IMR-90 (cell line): Measurements from ENCODE around the gene SEBOX. TPM values are rescaled to one million over a fixed set of nuclear protein-coding genes. Genes with fewer than 3 reads are reported as not detected.
A peak's percentile ranks its signal among the peaks of the same experiment; 100 is the strongest.

Experiments used
- ATAC-seq: fragments of 200-7000 bp; cut with Tn5 transposase; 2 replicates; pipeline ENCODE4 v1.9.1; 2020; ENCODE audit warnings: low read depth, mild to moderate bottlenecking, moderate library complexity
- BruUV-seq: library from RNA; stranded (reverse); fragments of 400-500 nt; replicated peaks from 2 replicates; lab custom pipeline; 2021; lab: Mats Ljungman, UMichigan
- CTCF ChIA-PET: fragments of 300-600 bp; formaldehyde crosslinking; extraction: SDS; loops from one replicate; lab custom pipeline; 2021; ENCODE audit warnings: antibody characterized with exemption; lab: Yijun Ruan, JAX
- POLR2A ChIA-PET: fragments of 300-600 bp; sonication (Branson Sonifier 250); formaldehyde crosslinking; loops from one replicate; lab custom pipeline; 2022; ENCODE audit warnings: antibody characterized with exemption; ENCODE audit not compliant: unreplicated experiment; lab: Charles Lee
- DNase-seq: peaks from one replicate; pipeline ENCODE4 v3.0.0; 2013
- H2AFZ ChIP-seq: replicated peaks from 2 replicates; pipeline ENCODE3; 2013; ENCODE audit warnings: low read length, mild to moderate bottlenecking; ENCODE audit not compliant: poor library complexity
- H2AK5ac ChIP-seq: 2 replicates; pipeline ENCODE4 v1.6.1; 2013; ENCODE audit warnings: low read depth, low read length, inconsistent platforms
- H2AK9ac ChIP-seq: replicated peaks from 2 replicates; pipeline ENCODE3; 2013; ENCODE audit warnings: mild to moderate bottlenecking, low read depth, low read length, moderate library complexity; ENCODE audit not compliant: poor library complexity
- H2BK120ac ChIP-seq: 2 replicates; pipeline ENCODE4 v1.6.1; 2013; ENCODE audit warnings: low read depth, low read length, inconsistent platforms
- H2BK15ac ChIP-seq: 3 replicates; pipeline ENCODE4 v1.6.1; 2013; ENCODE audit warnings: low read depth, low read length, inconsistent platforms
- H2BK20ac ChIP-seq: 2 replicates; pipeline ENCODE4 v1.6.1; 2013; ENCODE audit warnings: low read depth, mild to moderate bottlenecking, inconsistent platforms, low read length, moderate library complexity
- H2BK5ac ChIP-seq: 2 replicates; pipeline ENCODE4 v1.6.1; 2013; ENCODE audit warnings: mild to moderate bottlenecking, low read depth, low read length, inconsistent platforms; ENCODE audit not compliant: poor library complexity, severe bottlenecking
- H3K14ac ChIP-seq: replicated peaks from 2 replicates; pipeline ENCODE4 v1.6.1; 2013; ENCODE audit warnings: low read depth, low read length, inconsistent platforms
- H3K18ac ChIP-seq: 2 replicates; pipeline ENCODE4 v1.6.1; 2013; ENCODE audit warnings: low read depth, low read length, control low read depth
- H3K23ac ChIP-seq: 2 replicates; pipeline ENCODE4 v1.6.1; 2013; ENCODE audit warnings: low read depth, low read length, inconsistent platforms
- H3K27ac ChIP-seq: 2 replicates; pipeline ENCODE4 v1.5.1; 2013; ENCODE audit warnings: mild to moderate bottlenecking, control low read depth, low read length; ENCODE audit not compliant: insufficient read depth
- H3K27me3 ChIP-seq: 2 replicates; pipeline ENCODE4 v1.6.1; 2013; ENCODE audit warnings: low read length; ENCODE audit not compliant: control insufficient read depth, insufficient read depth
- H3K36me3 ChIP-seq: 2 replicates; pipeline ENCODE4 v1.6.1; 2013; ENCODE audit warnings: low read length, mixed read lengths; ENCODE audit not compliant: control insufficient read depth, insufficient read depth
- H3K4ac ChIP-seq: 2 replicates; pipeline ENCODE4 v1.6.1; 2013; ENCODE audit warnings: low read depth, low read length, inconsistent platforms
- H3K4me1 ChIP-seq: 2 replicates; pipeline ENCODE4 v1.6.1; 2013; ENCODE audit warnings: low read length, mixed read lengths; ENCODE audit not compliant: control insufficient read depth, insufficient read depth
- H3K4me2 ChIP-seq: 2 replicates; pipeline ENCODE4 v1.6.1; 2013; ENCODE audit warnings: low read depth, mild to moderate bottlenecking, control low read depth, low read length, moderate library complexity
- H3K4me3 ChIP-seq: 2 replicates; pipeline ENCODE4 v1.5.1; 2013; ENCODE audit warnings: low read depth, mild to moderate bottlenecking, control low read depth, low read length, moderate library complexity; ENCODE audit not compliant: insufficient read depth
- H3K56ac ChIP-seq: 2 replicates; pipeline ENCODE4 v1.6.1; 2013; ENCODE audit warnings: low read length, inconsistent platforms; ENCODE audit not compliant: insufficient read depth; ENCODE audit errors: extremely low read depth
- H3K79me1 ChIP-seq, 2 experiments: 2 replicates each; pipeline ENCODE4 v1.6.1; 2013; ENCODE audit warnings: low read length in 2 of 2, inconsistent platforms in 1 of 2, low read depth in 1 of 2
- H3K9ac ChIP-seq: 2 replicates; pipeline ENCODE4 v1.6.1; 2013; ENCODE audit warnings: low read depth, low read length, control low read depth
- H3K9me1 ChIP-seq: 2 replicates; pipeline ENCODE4 v1.6.1; 2013; ENCODE audit warnings: low read length, inconsistent platforms; ENCODE audit not compliant: insufficient read depth
- H3K9me3 ChIP-seq: 2 replicates; pipeline ENCODE4 v1.6.1; 2013; ENCODE audit warnings: low read length; ENCODE audit not compliant: control insufficient read depth, insufficient read depth
- H4K20me1 ChIP-seq: 2 replicates; pipeline ENCODE4 v1.6.1; 2013; ENCODE audit warnings: low read length, inconsistent platforms; ENCODE audit not compliant: insufficient read depth
- H4K5ac ChIP-seq: 2 replicates; pipeline ENCODE4 v1.6.1; 2013; ENCODE audit warnings: mild to moderate bottlenecking, low read depth, low read length, control low read depth
- H4K8ac ChIP-seq, 2 experiments: 2 replicates each; pipeline ENCODE4 v1.6.1; 2013; ENCODE audit warnings: low read depth in 2 of 2, low read length in 2 of 2, control low read depth in 1 of 2, inconsistent platforms in 1 of 2
- H4K91ac ChIP-seq: 2 replicates; pipeline ENCODE4 v1.6.1; 2013; ENCODE audit warnings: low read depth, low read length, inconsistent platforms; ENCODE audit not compliant: insufficient read depth
- BHLHE40 ChIP-seq: fragments of 150-350 bp; IDR thresholded peaks from 2 replicates; pipeline ENCODE4 v1.6.1; 2016; ENCODE audit warnings: mild to moderate bottlenecking, low read depth, low read length
- FOS ChIP-seq: fragments of 150-350 bp; IDR thresholded peaks from 2 replicates; pipeline ENCODE4 v1.6.1; 2016; ENCODE audit warnings: low read depth, low read length
- MAFK ChIP-seq: IDR thresholded peaks from 2 replicates; pipeline ENCODE4 v1.6.1; 2012; ENCODE audit warnings: low read depth, low read length, improper control_type of control experiment
- MAZ ChIP-seq: IDR thresholded peaks from 2 replicates; pipeline ENCODE4 v1.6.1; 2012; ENCODE audit warnings: low read depth, mild to moderate bottlenecking, low read length, improper control_type of control experiment, moderate library complexity, borderline replicate concordance
- RAD21 ChIP-seq: IDR thresholded peaks from 2 replicates; pipeline ENCODE4 v1.6.1; 2012; ENCODE audit warnings: low read length, improper control_type of control experiment
- WGBS, 2 experiments: methylation state at CpG; one replicate each; pipeline versions ENCODE4 v1.1.5 to v1.1.7; 2013; ENCODE audit warnings: missing lambda C conversion rate in 2 of 2; ENCODE audit not compliant: insufficient read length in 1 of 2; ENCODE audit errors: extremely low coverage in 2 of 2; 5-methylcytosine and 5-hydroxymethylcytosine counted together
- dilution Hi-C: fragments of 300-500 bp; cut with HindIII; formaldehyde crosslinking; loops from one replicate; pipeline ENCODE4 v1.14.3; 2018; ENCODE audit warnings: low sequenced_read_pairs; ENCODE audit not compliant: unreplicated experiment
- in situ Hi-C: fragments of 300-500 bp; cut with MboI; formaldehyde crosslinking; loops from 3 replicates; pipeline ENCODE4 v1.14.3; 2019; ENCODE audit warnings: low sequenced_read_pairs, inconsistent platforms, mixed read lengths
- intact Hi-C: fragments of 100-400 bp; cut with micrococcal nuclease; formaldehyde crosslinking; loops from 2 replicates; pipeline ENCODE4 v1.10.0; 2022
- polyA plus RNA-seq, 3 experiments: library from polyadenylated mRNA; depleted of rRNA; stranded (reverse); fragments of >200 nt; gene quantifications; 2 replicates each; pipeline ENCODE4 v1.2.3, GENCODE V29; 2012; ENCODE audit warnings: low replicate concordance in 1 of 3
- total RNA-seq: library from RNA; depleted of rRNA; stranded (reverse); fragments of >200 nt; gene quantifications from 2 replicates; pipeline ENCODE4 v1.2.3, GENCODE V29; 2012
- TF ChIP-seq, protein P1 (sequence below): conservative IDR thresholded peaks from 2 replicates; pipeline ENCODE4 v1.5.1; 2012; ENCODE audit warnings: mild to moderate bottlenecking, low read depth, low read length, improper control_type of control experiment
- TF ChIP-seq, protein P2 (sequence below): fragments of 150-350 bp; IDR thresholded peaks from 2 replicates; pipeline ENCODE4 v1.6.1; 2017; ENCODE audit warnings: mild to moderate bottlenecking, antibody characterized with exemption, low read length, low read depth

Gene SEBOX
- total and polyA plus RNA-seq, 2 of the 4 experiments (the other 2 are of a cell fraction) = not detected

GRCh38 chr17:28327031-28327607, 37.9 kb downstream of the SEBOX start:
- no peak overlapping the region for H2AFZ ChIP-seq
- no peak overlapping the region for H4K5ac ChIP-seq
- H3K4me2 ChIP-seq = no peak overlapping the region
- WGBS, 2 experiments = 80% methylated on average over 1 of the region's 9 CpGs; no CpG with 5 or more reads in 1 of the 2 experiments
- no peak overlapping the region for H4K91ac ChIP-seq
- H3K79me1 ChIP-seq = peaks cover 21 to 36% of the 10 kb centered on the region in 2 experiments
- peaks cover 6% of the 10 kb centered on the region; the same call in 1 of the 2 replicates for H3K4me1 ChIP-seq
- H2AK5ac ChIP-seq = no peak overlapping the region
- TSS peak; percentile 82 for BruUV-seq
- H2AK9ac ChIP-seq = no peak overlapping the region
- H2BK15ac ChIP-seq = no peak overlapping the region
- ChIA-PET POLR2A (no interaction called here), CTCF (no interaction called here)
- no peak overlapping the region for H2BK20ac ChIP-seq
- H3K4me3 ChIP-seq = no peak overlapping the region
- dilution Hi-C loops = no loop called here
- no peaks in the 10 kb centered on the region for H4K20me1 ChIP-seq
- no peaks in the 10 kb centered on the region for H3K9me3 ChIP-seq
- TF ChIP-seq, protein P1, sequence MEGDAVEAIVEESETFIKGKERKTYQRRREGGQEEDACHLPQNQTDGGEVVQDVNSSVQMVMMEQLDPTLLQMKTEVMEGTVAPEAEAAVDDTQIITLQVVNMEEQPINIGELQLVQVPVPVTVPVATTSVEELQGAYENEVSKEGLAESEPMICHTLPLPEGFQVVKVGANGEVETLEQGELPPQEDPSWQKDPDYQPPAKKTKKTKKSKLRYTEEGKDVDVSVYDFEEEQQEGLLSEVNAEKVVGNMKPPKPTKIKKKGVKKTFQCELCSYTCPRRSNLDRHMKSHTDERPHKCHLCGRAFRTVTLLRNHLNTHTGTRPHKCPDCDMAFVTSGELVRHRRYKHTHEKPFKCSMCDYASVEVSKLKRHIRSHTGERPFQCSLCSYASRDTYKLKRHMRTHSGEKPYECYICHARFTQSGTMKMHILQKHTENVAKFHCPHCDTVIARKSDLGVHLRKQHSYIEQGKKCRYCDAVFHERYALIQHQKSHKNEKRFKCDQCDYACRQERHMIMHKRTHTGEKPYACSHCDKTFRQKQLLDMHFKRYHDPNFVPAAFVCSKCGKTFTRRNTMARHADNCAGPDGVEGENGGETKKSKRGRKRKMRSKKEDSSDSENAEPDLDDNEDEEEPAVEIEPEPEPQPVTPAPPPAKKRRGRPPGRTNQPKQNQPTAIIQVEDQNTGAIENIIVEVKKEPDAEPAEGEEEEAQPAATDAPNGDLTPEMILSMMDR = no peak
- TF ChIP-seq MAFK = peak; percentile 6; the same call in 1 of the 2 replicates
- TF ChIP-seq, protein P2, sequence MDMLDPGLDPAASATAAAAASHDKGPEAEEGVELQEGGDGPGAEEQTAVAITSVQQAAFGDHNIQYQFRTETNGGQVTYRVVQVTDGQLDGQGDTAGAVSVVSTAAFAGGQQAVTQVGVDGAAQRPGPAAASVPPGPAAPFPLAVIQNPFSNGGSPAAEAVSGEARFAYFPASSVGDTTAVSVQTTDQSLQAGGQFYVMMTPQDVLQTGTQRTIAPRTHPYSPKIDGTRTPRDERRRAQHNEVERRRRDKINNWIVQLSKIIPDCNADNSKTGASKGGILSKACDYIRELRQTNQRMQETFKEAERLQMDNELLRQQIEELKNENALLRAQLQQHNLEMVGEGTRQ = peak; percentile 31; the same call in 1 of the 2 replicates
- peak; percentile 31; the same call in 1 of the 2 replicates for TF ChIP-seq FOS
- no peak for TF ChIP-seq RAD21
- TF ChIP-seq BHLHE40 = no peak
- no peak for TF ChIP-seq MAZ
- H3K36me3 ChIP-seq = peaks cover 31% of the 10 kb centered on the region
- H3K27ac ChIP-seq = no peak overlapping the region
- H3K56ac ChIP-seq = no peak overlapping the region
- DNase-seq (peak; percentile 52), ATAC-seq (no peak)
- in situ Hi-C loops = loop anchor here (10.0 to 25.0 kb wide), 2 partner anchors 282 to 790 kb away; partner anchors contain the start of gene NLK
- H3K4ac ChIP-seq = no peak overlapping the region
- H4K8ac ChIP-seq = no peak overlapping the region
- no peaks in the 10 kb centered on the region for H3K9me1 ChIP-seq
- H3K14ac ChIP-seq = no peak overlapping the region
- H3K23ac ChIP-seq = no peak overlapping the region
- H3K9ac ChIP-seq = no peak overlapping the region
- H2BK120ac ChIP-seq = no peak overlapping the region
- no peak overlapping the region for H2BK5ac ChIP-seq
- intact Hi-C loops = loop anchor here (10.0 kb wide), 1 partner anchor 522 kb away; the partner anchor contains the start of gene NOS2
- H3K27me3 ChIP-seq = no peaks in the 10 kb centered on the region
- no peak overlapping the region for H3K18ac ChIP-seq
